OCI-LY7 (cell line): Measurements from ENCODE around the gene TM7SF3. TPM values are rescaled to one million over a fixed set of nuclear protein-coding genes. Genes with fewer than 3 reads are reported as not detected.

Source experiments
- BruUV-seq: library from RNA; stranded (reverse); fragments of 400-500 nt; replicated peaks from 2 replicates; lab custom pipeline; 2021; lab: Mats Ljungman, UMichigan
- CTCF ChIA-PET: fragments of 300-600 bp; sonication (Branson Sonifier 250); formaldehyde crosslinking; loops from one replicate; lab custom pipeline; 2022; ENCODE audit warnings: antibody characterized with exemption; ENCODE audit not compliant: unreplicated experiment; lab: Charles Lee
- POLR2A ChIA-PET: fragments of 300-600 bp; sonication (Branson Sonifier 250); formaldehyde crosslinking; loops from one replicate; lab custom pipeline; 2022; ENCODE audit warnings: antibody characterized with exemption; lab: Charles Lee
- DNase-seq: peaks from one replicate; pipeline ENCODE4 v3.0.0-alpha.2; 2015; ENCODE audit warnings: low spot score
- H2AFZ ChIP-seq: fragments of 200-600 bp; sonication (generic), shearing (Covaris generic); 2 replicates; pipeline ENCODE4 v1.6.1; 2014; ENCODE audit warnings: mild to moderate bottlenecking, antibody characterized with exemption, low read length, moderate library complexity
- H3K27ac ChIP-seq: fragments of 200-600 bp; sonication (generic); 2 replicates; pipeline ENCODE4 v1.5.1; 2014; ENCODE audit warnings: mixed run types, low read depth, mild to moderate bottlenecking, moderate library complexity, low read length, inconsistent platforms; ENCODE audit not compliant: poor library complexity, severe bottlenecking
- H3K36me3 ChIP-seq: fragments of 200-600 bp; sonication (generic); 2 replicates; pipeline ENCODE4 v1.6.1; 2014; ENCODE audit warnings: mild to moderate bottlenecking, antibody characterized with exemption, low read length, moderate library complexity, mixed read lengths; ENCODE audit not compliant: insufficient read depth
- H3K4me1 ChIP-seq: fragments of 200-600 bp; sonication (generic); 2 replicates; pipeline ENCODE4 v1.5.1; 2014; ENCODE audit warnings: mild to moderate bottlenecking, low read length; ENCODE audit not compliant: insufficient read depth, poor library complexity, severe bottlenecking
- H3K4me2 ChIP-seq: fragments of 200-600 bp; sonication (generic); 2 replicates; pipeline ENCODE4 v1.6.1; 2014; ENCODE audit warnings: mild to moderate bottlenecking, low read length
- H3K4me3 ChIP-seq: fragments of 200-600 bp; sonication (generic); 2 replicates; pipeline ENCODE4 v1.5.1; 2014; ENCODE audit warnings: mild to moderate bottlenecking, low read depth, low read length; ENCODE audit not compliant: poor library complexity, severe bottlenecking
- H3K79me2 ChIP-seq: fragments of 200-600 bp; sonication (generic); 2 replicates; pipeline ENCODE4 v1.6.1; 2016; ENCODE audit warnings: low read depth, mild to moderate bottlenecking, low read length, moderate library complexity, mixed read lengths; ENCODE audit not compliant: insufficient read depth
- H3K9me2 ChIP-seq: fragments of 200-600 bp; sonication (generic); 2 replicates; pipeline ENCODE4 v1.6.1; 2016; ENCODE audit warnings: mild to moderate bottlenecking, low read length, mixed read lengths; ENCODE audit not compliant: insufficient read depth
- H3K9me3 ChIP-seq: fragments of 200-600 bp; sonication (generic); 2 replicates; pipeline ENCODE4 v1.6.1; 2014; ENCODE audit warnings: mild to moderate bottlenecking, mixed run types, low read length, mixed read lengths
- H4K20me1 ChIP-seq: fragments of 200-600 bp; sonication (generic); 2 replicates; pipeline ENCODE4 v1.6.1; 2014; ENCODE audit warnings: mild to moderate bottlenecking, antibody characterized with exemption, low read length, moderate library complexity, mixed read lengths; ENCODE audit not compliant: insufficient read depth
- EZH2phosphoT487 ChIP-seq: fragments of 200-600 bp; sonication (generic); IDR thresholded peaks from 2 replicates; pipeline ENCODE4 v1.6.1; 2018; ENCODE audit warnings: low read depth, borderline replicate concordance, mild to moderate bottlenecking, mixed run types, antibody characterized with exemption, low read length, moderate library complexity, mixed read lengths
- intact Hi-C: fragments of 100-400 bp; cut with micrococcal nuclease; formaldehyde crosslinking; loops from one replicate; pipeline ENCODE4 v1.10.0; 2022; ENCODE audit not compliant: unreplicated experiment
- total RNA-seq, 2 experiments: library from RNA; depleted of rRNA in 1 of 2; stranded (reverse); fragments of >200 nt in 1 of 2; shearing (Covaris generic) in 1 of 2; gene quantifications; 2 replicates each; pipeline ENCODE4 v1.2.3, GENCODE V29; 2014 to 2022
- TF ChIP-seq, protein P1 (sequence below): fragments of 200-600 bp; sonication (generic); conservative IDR thresholded peaks from 2 replicates; pipeline ENCODE4 v1.5.1; 2014; ENCODE audit warnings: mild to moderate bottlenecking, antibody characterized with exemption, low read length, moderate library complexity, mixed read lengths

The TM7SF3 gene
- total RNA-seq, 2 experiments from 2014 or later: 47.1 to 48.3 TPM

DNA sequence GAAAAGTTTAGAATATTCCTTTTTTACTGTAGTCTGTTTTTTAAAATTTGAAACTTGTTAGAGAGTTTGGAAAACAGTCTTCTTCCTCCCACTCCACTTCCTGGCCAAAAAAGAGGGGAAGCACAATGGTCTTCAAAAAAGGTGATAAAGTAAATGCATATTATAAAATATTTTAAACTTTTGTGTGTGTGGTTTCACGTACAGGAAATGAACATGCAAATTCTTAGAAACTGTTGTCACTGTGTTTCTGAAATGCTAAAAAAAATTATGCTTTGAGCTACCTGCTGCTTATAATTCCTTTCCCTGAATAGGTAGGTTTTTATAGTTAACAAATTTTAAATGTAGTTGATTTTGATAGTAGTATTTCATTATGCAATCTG lies 73.0 kb downstream of the TM7SF3 start:
- H3K4me3 ChIP-seq: peak overlapping the region; percentile 89
- ChIA-PET POLR2A (interaction anchor here (0.9 to 1.5 kb wide), 2 partner anchors 51 to 72 kb away, joined by 3 read pairs; no protein-coding TSS in a partner anchor), CTCF (no interaction called here)
- peak overlapping the region; percentile 79 for H3K27ac ChIP-seq
- H3K79me2 ChIP-seq: peaks cover 94% of the 10 kb centered on the region
- H3K36me3 ChIP-seq: no peaks in the 10 kb centered on the region
- H3K9me3 ChIP-seq: no peaks in the 10 kb centered on the region; the same call in 1 of the 2 replicates
- H4K20me1 ChIP-seq: peaks cover 29% of the 10 kb centered on the region
- intact Hi-C loops: no loop called here
- TF ChIP-seq EZH2phosphoT487: no peak
- TF ChIP-seq, protein P1, sequence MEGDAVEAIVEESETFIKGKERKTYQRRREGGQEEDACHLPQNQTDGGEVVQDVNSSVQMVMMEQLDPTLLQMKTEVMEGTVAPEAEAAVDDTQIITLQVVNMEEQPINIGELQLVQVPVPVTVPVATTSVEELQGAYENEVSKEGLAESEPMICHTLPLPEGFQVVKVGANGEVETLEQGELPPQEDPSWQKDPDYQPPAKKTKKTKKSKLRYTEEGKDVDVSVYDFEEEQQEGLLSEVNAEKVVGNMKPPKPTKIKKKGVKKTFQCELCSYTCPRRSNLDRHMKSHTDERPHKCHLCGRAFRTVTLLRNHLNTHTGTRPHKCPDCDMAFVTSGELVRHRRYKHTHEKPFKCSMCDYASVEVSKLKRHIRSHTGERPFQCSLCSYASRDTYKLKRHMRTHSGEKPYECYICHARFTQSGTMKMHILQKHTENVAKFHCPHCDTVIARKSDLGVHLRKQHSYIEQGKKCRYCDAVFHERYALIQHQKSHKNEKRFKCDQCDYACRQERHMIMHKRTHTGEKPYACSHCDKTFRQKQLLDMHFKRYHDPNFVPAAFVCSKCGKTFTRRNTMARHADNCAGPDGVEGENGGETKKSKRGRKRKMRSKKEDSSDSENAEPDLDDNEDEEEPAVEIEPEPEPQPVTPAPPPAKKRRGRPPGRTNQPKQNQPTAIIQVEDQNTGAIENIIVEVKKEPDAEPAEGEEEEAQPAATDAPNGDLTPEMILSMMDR: no peak
- peak; percentile 28 for DNase-seq
- no peaks in the 10 kb centered on the region for H3K9me2 ChIP-seq
- H3K4me1 ChIP-seq: peaks cover 40% of the 10 kb centered on the region
- H3K4me2 ChIP-seq: peak overlapping the region; percentile 65
- no TSS peak for BruUV-seq
- H2AFZ ChIP-seq: no peak overlapping the region

- POLR2A ChIA-PET: interaction anchor here (0.9 to 1.5 kb wide), 2 partner anchors 52 to 73 kb away, joined by 3 read pairs; no protein-coding TSS in a partner anchor
These were observed 73.5 kb downstream of the TM7SF3 start for GRCh38 chr12:26940516-26941214.

More at GRCh38 chr12:26940516-26941214, 73.5 kb downstream of the TM7SF3 start:
- H3K9me3 ChIP-seq: no peaks in the 10 kb centered on the region; the same call in 1 of the 2 replicates
- H3K36me3 ChIP-seq: peaks cover under 1% of the 10 kb centered on the region; the same call in 1 of the 2 replicates
- DNase-seq: peak; percentile 18
- BruUV-seq: no TSS peak
- peak overlapping the region; percentile 65 for H3K4me2 ChIP-seq
- peaks cover 46% of the 10 kb centered on the region for H3K4me1 ChIP-seq
- CTCF ChIA-PET: no interaction called here
- H3K27ac ChIP-seq: peak overlapping the region; percentile 79
- H4K20me1 ChIP-seq: peaks cover 34% of the 10 kb centered on the region
- H3K9me2 ChIP-seq: no peaks in the 10 kb centered on the region
- H3K4me3 ChIP-seq: peak overlapping the region; percentile 89
- peaks cover 94% of the 10 kb centered on the region for H3K79me2 ChIP-seq
- TF ChIP-seq, protein P1: no peak
- no peak for TF ChIP-seq EZH2phosphoT487
- H2AFZ ChIP-seq: no peak overlapping the region
- intact Hi-C loops: no loop called here
